Peyer's patch (tissue), 4 donors: Measurements from ENCODE around the gene BCR.

Experiments used
- CTCF ChIP-seq, 6 experiments: fragments of 450-650 bp in 4 of 6; fragments of 200-600 bp in 2 of 6; sonication (generic) in 1 of 6; IDR thresholded peaks; one replicate each; pipeline ENCODE4 v1.5.1; 2017 to 2019; ENCODE audit warnings: antibody characterized with exemption in 6 of 6, mild to moderate bottlenecking in 3 of 6, moderate library complexity in 1 of 6
- POLR2A ChIP-seq, 2 donors: fragments of 450-650 bp; IDR thresholded peaks; one replicate each; pipeline ENCODE4 v1.5.1; 2017; ENCODE audit warnings: antibody characterized with exemption in 2 of 2, mild to moderate bottlenecking in 2 of 2, moderate library complexity in 2 of 2

GRCh38 chr22:23264610-23265367 lies 84.5 kb downstream of the BCR start:
- TF ChIP-seq CTCF (IDR thresholded peaks at IDR 0.05) = no peak
- no peak for TF ChIP-seq POLR2A (IDR thresholded peaks at IDR 0.05)
